Ovary (tissue), 9 donors: ENCODE data around the gene CRABP2. TPM values are rescaled to one million over a fixed set of nuclear protein-coding genes. Genes with fewer than 3 reads are reported as not detected.

Experiments
- DNase-seq, 5 donors: peaks; one replicate each; pipeline ENCODE4 v3.0.0-alpha.2; 2019 to 2020
- H3K27ac ChIP-seq, 2 donors: fragments of 200-600 bp; one replicate each; pipeline versions ENCODE4 v1.5.1 to v1.8.0; 2019 to 2022
- H3K27me3 ChIP-seq: fragments of 200-600 bp; one replicate; pipeline ENCODE4 v1.8.0; 2022
- H3K36me3 ChIP-seq: fragments of 200-600 bp; sonication (generic); one replicate; pipeline ENCODE4 v1.5.1; 2019
- H3K4me1 ChIP-seq: one replicate; pipeline ENCODE4 v1.8.1; 2013; ENCODE audit warnings: mild to moderate bottlenecking, moderate library complexity; ENCODE audit not compliant: insufficient read depth
- H3K4me3 ChIP-seq: fragments of 200-600 bp; sonication (generic); one replicate; pipeline ENCODE4 v1.5.1; 2017
- H3K9me3 ChIP-seq, 2 donors: fragments of 200-600 bp in 1 of 2; sonication (generic) in 1 of 2; one replicate each; pipeline versions ENCODE4 v1.5.1 to v1.8.1; 2013 to 2019; ENCODE audit warnings: mild to moderate bottlenecking in 1 of 2, moderate library complexity in 1 of 2
- CTCF ChIP-seq, 3 donors: fragments of 450-650 bp in 2 of 3; fragments of 200-600 bp in 1 of 3; IDR thresholded peaks; one replicate each; pipeline versions ENCODE4 v1.5.1 to v1.8.0; 2016 to 2022; ENCODE audit warnings: antibody characterized with exemption in 3 of 3, mild to moderate bottlenecking in 1 of 3
- EP300 ChIP-seq: sonication (generic); formaldehyde crosslinking; IDR thresholded peaks from one replicate; pipeline ENCODE4 v1.6.1; 2017; ENCODE audit warnings: antibody characterized with exemption
- POLR2A ChIP-seq: fragments of 450-650 bp; IDR thresholded peaks from one replicate; pipeline ENCODE4 v1.6.1; 2017; ENCODE audit warnings: antibody characterized with exemption, mild to moderate bottlenecking, moderate library complexity
- WGBS, 3 donors: extraction: QIAGEN DNeasy Blood & Tissue Kit in 1 of 3; methylation state at CpG; one replicate each; pipeline versions ENCODE4 v1.1.5 to v1.1.7; 2013 to 2017; 5-methylcytosine and 5-hydroxymethylcytosine counted together
- intact Hi-C, 4 donors: fragments of 100-400 bp; cut with DNase I; formaldehyde crosslinking; loops; one replicate each; pipeline versions ENCODE4 v1.11.0 to v1.15.1; 2022 to 2023
- polyA plus RNA-seq, 2 donors: library from polyadenylated mRNA; stranded (reverse); fragments of 200-250 nt in 1 of 2; fragments of 350-450 nt in 1 of 2; fragmentation: Illumina TruSeq in 1 of 2; extraction: RNeasy Lipid Tissue Mini Kit (QIAGEN cat#74804) in 1 of 2; gene quantifications; one replicate each; pipeline ENCODE4 v1.2.3, GENCODE V29; 2013 to 2014
- total RNA-seq, 7 donors: library from RNA; depleted of rRNA in 2 of 7; stranded (reverse); fragments of >200 nt in 2 of 7; fragmentation: NEBNext Ultra II Directional in 3 of 7; extraction: Animal tissue kit (Norgen Biotek cat#: 25700) in 3 of 7; gene quantifications; one replicate each; pipeline versions ENCODE4 v1.1.0 to v1.2.4, GENCODE V29; 2016 to 2023
- donor health status: DM: no; HTN: no; CAD: no; lungs with moderate emphysema.
- donor health status: DM: no; HTN: no; CAD: no.
- donor health status: Bipolar disorder and iron deficiency.
- donor health status: DM: yes; HTN: yes; CAD: no.
- donor health status: DM: no; HTN: no; CAD: no.
- donor health status: DM: yes; HTN: yes; CAD: no.

Gene CRABP2
- total and polyA plus RNA-seq, 9 donors = 1.4 to 31.5 (median 5.5) TPM

- intact Hi-C loops = no loop called here
- peak overlapping the region; percentile 37 for H3K4me3 ChIP-seq
- no peaks in the 10 kb centered on the region for H3K9me3 ChIP-seq
- no peaks in the 10 kb centered on the region for H3K4me1 ChIP-seq
- 10 to 13% (median 11%) methylated on average over 23 to 49 of the region's 49 CpGs for WGBS, 3 donors
- H3K36me3 ChIP-seq = no peaks in the 10 kb centered on the region
- TF ChIP-seq POLR2A = no peak
- TF ChIP-seq EP300 = no peak
- no peak for TF ChIP-seq CTCF (IDR thresholded peaks at IDR 0.05)
- H3K27ac ChIP-seq = peak overlapping the region; percentile 33 to 52
- DNase-seq = no peak
- peaks cover 3% of the 10 kb centered on the region for H3K27me3 ChIP-seq
Measured at GRCh38 chr1:156676114-156676819, 29.1 kb downstream of the CRABP2 start.

- intact Hi-C loops = loop anchor here in 1 of 4 donors (2.0 kb wide), 1 partner anchor 15 kb away; no protein-coding TSS in a partner anchor
- H3K27ac ChIP-seq = peak overlapping the region in 1 of 2 donors; percentile 33
- H3K4me3 ChIP-seq = peak overlapping the region; percentile 37
- H3K4me1 ChIP-seq = no peaks in the 10 kb centered on the region
- DNase-seq = peak in 1 of 5 donors; percentile 10
- no peak for TF ChIP-seq EP300
- no peak for TF ChIP-seq CTCF (IDR thresholded peaks at IDR 0.05)
- no peak for TF ChIP-seq POLR2A
- no peaks in the 10 kb centered on the region for H3K36me3 ChIP-seq
- 40 to 51% (median 45%) methylated on average over 18 of the region's 18 CpGs for WGBS, 3 donors
- no peaks in the 10 kb centered on the region for H3K9me3 ChIP-seq
- H3K27me3 ChIP-seq = peaks cover 3% of the 10 kb centered on the region
Measured at GRCh38 chr1:156675210-156676113, 29.9 kb downstream of the CRABP2 start.

- WGBS, 3 donors = 32 to 55% (median 43%) methylated on average over 8 of the region's 8 CpGs
- H3K4me3 ChIP-seq = no peak overlapping the region
- intact Hi-C loops = loop anchor here in 1 of 4 donors (2.0 kb wide), 1 partner anchor 13 kb away; no protein-coding TSS in a partner anchor
- DNase-seq = no peak
- H3K9me3 ChIP-seq = no peaks in the 10 kb centered on the region
- no peaks in the 10 kb centered on the region for H3K36me3 ChIP-seq
- H3K4me1 ChIP-seq = no peaks in the 10 kb centered on the region
- TF ChIP-seq POLR2A = no peak
- TF ChIP-seq EP300 = no peak
- no peak for TF ChIP-seq CTCF (IDR thresholded peaks at IDR 0.05)
- peaks cover 3% of the 10 kb centered on the region for H3K27me3 ChIP-seq
- no peak overlapping the region for H3K27ac ChIP-seq
Measured at GRCh38 chr1:156673387-156674121, 31.8 kb downstream of the CRABP2 start.

GRCh38 chr1:156671804-156672203 lies 33.6 kb downstream of the CRABP2 start:
- Histone ChIP-seq H3K4me1 (no peaks in the 10 kb centered on the region), H3K36me3 (no peaks in the 10 kb centered on the region), H3K27ac (no peak overlapping the region), H3K9me3 (no peaks in the 10 kb centered on the region), H3K27me3 (no peaks in the 10 kb centered on the region), H3K4me3 (no peak overlapping the region)
- 87 to 100% (median 92%) methylated on average over 2 of the region's 2 CpGs for WGBS, 3 donors
- TF ChIP-seq POLR2A (no peak), CTCF (IDR thresholded peaks at IDR 0.05) (no peak), EP300 (no peak)
- intact Hi-C loops = no loop called here
- DNase-seq = no peak
